Activated T-helper 2 cell treated with anti-CD3 and anti-CD28 coated beads, Interferon-gamma antibody, Interleukin-2, Interleukin-4, amounts not matched to agents 10 μg/mL and 5 μg/mL and 100 μg/mL, durations not matched to agents 14 hours and 24 hours and 36 hours (primary cell): ENCODE measurements around the gene FAM50B. TPM values are rescaled to one million over a fixed set of nuclear protein-coding genes. Genes with fewer than 3 reads are reported as not detected.

ENCODE experiments used
- DNase-seq: peaks from one replicate; pipeline ENCODE4 v3.0.0; 2021; ENCODE audit warnings: low spot score
- H3K27ac Mint-ChIP-seq: one replicate; pipeline ENCODE4 v1.8.0; 2021; ENCODE audit warnings: mixed read lengths
- H3K27me3 Mint-ChIP-seq: one replicate; pipeline ENCODE4 v1.8.0; 2021; ENCODE audit warnings: low read depth, mixed read lengths
- H3K36me3 Mint-ChIP-seq: one replicate; pipeline ENCODE4 v1.8.0; 2021; ENCODE audit warnings: low read depth, mixed read lengths
- H3K4me1 Mint-ChIP-seq: one replicate; pipeline ENCODE4 v1.8.0; 2021; ENCODE audit warnings: low read depth, mixed read lengths
- H3K4me3 Mint-ChIP-seq: one replicate; pipeline ENCODE4 v1.8.0; 2021; ENCODE audit warnings: low read depth, mild to moderate bottlenecking, moderate library complexity, mixed read lengths
- H3K9me3 Mint-ChIP-seq: one replicate; pipeline ENCODE4 v1.8.0; 2021; ENCODE audit warnings: mixed read lengths
- intact Hi-C: fragments of 100-400 bp; cut with micrococcal nuclease; formaldehyde crosslinking; loops from one replicate; pipeline ENCODE4 v1.15.1; 2023
- total RNA-seq: library from RNA; stranded (reverse); gene quantifications from 2 replicates; pipeline ENCODE4 v1.2.3, GENCODE V29; 2022

The FAM50B gene, protein sequence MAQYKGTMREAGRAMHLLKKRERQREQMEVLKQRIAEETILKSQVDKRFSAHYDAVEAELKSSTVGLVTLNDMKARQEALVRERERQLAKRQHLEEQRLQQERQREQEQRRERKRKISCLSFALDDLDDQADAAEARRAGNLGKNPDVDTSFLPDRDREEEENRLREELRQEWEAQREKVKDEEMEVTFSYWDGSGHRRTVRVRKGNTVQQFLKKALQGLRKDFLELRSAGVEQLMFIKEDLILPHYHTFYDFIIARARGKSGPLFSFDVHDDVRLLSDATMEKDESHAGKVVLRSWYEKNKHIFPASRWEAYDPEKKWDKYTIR
- 9.1 and 10.0 TPM in 2 replicates for total RNA-seq

DNA sequence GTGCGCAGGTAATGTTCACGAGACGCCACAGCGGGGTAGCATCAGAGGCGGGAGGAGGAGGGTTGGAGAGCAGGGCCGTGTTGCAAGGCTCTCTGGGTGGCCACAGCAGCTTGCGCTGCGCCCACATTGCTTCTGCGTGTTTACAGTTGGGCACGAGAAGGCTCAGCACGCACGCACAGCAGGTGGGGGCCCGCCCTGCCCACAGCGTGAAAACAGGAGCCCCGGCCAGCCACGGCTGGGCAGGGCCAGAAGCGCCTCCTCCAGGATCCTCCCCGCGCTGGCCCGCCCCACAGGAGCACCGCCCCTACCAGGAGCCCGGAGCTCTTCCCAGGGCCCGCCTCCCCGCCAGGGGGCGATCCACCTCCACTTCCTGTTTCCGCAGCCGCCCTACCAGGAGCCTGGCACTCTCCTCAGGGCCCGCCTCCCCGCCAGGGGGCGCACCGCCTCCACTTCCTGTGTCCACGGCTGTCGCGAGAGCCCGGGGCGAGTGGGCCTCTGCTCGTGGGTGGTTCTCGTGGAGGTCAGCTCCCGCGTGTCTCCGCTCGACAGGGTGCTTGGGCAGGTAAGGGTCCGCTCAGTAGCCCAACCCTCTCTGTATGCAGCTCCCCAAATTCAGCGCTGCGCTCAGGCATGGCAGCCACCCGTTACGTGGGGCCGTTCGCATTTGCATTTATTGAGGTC lies at the start of gene FAM50B:
Gene FAM50B, plus strand, starts transcription at position 449 of the 681 bp plus-strand sequence. CDS start 439 bp downstream, outside the sequence.
- peak; percentile 89 for DNase-seq
- intact Hi-C loops, result loop anchor here (1.0 to 5.0 kb wide), 3 partner anchors 84 to 168 kb away; no protein-coding TSS in a partner anchor
- Mint-ChIP-seq H3K4me3 (peak within 1 kb of the TSS; percentile 69), H3K27ac (peak within 1 kb of the TSS; percentile 70), H3K27me3 (no peaks in the 10 kb centered on the region), H3K9me3 (no peaks in the 10 kb centered on the region), H3K36me3 (peaks cover 10% of the 10 kb centered on the region), H3K4me1 (peaks cover 22% of the 10 kb centered on the region)

DNA sequence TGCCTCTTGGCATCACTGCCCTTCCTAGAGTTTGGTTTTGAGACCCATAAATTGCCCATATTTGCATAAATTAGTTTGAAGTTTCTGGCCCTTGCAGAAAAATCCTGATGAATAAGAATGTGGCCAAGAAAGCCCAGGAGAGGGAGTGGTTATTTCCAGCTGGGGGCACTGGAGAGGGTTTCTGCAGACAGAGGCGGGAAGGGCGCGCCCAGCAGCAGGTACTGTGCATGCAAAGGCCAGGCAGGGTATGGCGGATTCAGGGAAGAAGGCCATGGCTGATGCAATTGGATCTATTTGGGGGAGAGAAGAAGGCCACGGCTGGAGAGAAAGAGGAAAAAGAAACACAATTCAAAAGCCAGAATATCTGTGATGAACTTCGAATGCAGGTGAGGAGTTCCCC lies 49.5 kb upstream of the FAM50B start:
- Mint-ChIP-seq H3K4me3 (no peak overlapping the region), H3K27ac (no peak overlapping the region), H3K4me1 (no peaks in the 10 kb centered on the region), H3K9me3 (no peaks in the 10 kb centered on the region), H3K36me3 (no peaks in the 10 kb centered on the region), H3K27me3 (no peaks in the 10 kb centered on the region)
- intact Hi-C loops, result no loop called here
- DNase-seq, result no peak

DNA sequence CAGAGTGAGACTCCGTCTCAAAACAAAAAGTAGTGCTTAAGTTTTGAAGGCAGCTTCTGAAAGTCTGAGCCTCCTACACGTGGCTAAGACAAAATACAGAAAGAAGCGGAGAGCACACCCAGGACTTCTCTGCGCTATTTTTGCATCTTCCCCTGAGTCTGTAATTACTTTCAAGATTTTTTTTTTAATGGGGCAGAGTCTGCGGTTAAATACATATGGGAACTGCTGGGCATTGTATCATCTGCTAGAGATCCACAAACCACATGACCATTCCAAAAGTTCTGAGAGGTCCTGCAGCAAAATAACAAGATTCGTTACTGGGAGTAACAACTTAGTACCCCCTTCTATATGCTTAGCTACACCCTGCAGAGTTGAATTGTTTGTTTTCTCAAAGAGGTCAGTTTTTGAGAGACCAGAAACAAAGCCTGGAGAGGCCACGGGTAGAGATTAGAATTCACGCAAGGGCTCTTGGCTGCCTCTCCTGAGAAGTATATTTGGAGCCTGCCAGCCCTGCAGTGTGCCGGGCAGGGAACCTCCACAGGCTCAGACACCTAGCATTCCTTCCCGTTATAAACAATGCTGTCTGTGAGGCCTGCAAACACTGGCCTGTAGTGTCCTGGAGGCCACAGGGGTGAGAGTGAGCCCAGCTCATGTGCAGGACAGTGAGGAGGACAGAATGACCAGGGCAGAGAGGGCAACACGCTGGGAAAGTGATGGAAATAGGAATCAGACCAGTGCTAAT lies 48.2 kb upstream of the FAM50B start:
- intact Hi-C loops, result no loop called here
- no peak overlapping the region for H3K27ac Mint-ChIP-seq
- H3K4me1 Mint-ChIP-seq, result no peaks in the 10 kb centered on the region
- no peak for DNase-seq
- no peaks in the 10 kb centered on the region for H3K27me3 Mint-ChIP-seq
- no peaks in the 10 kb centered on the region for H3K36me3 Mint-ChIP-seq
- H3K9me3 Mint-ChIP-seq, result no peaks in the 10 kb centered on the region
- H3K4me3 Mint-ChIP-seq, result no peak overlapping the region

DNA sequence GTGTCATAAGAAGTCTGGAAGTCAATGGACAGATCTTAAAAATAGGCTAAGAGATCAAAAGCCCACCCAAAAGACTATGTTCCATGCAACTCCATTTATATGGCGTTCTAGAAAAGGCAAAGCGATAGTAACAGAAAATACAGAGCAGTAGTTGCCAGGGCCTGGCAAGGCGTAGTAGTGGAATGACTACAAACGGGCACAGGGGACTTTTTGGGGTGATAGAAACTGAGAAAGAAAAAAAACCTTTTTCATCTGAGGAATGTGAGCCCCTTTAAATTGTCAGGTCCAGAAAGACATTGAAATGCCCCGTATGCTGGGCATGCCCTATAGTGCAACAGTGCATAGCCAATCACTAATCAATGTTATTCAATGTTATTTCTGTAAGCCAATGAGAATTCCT lies 47.2 kb upstream of the FAM50B start:
- no peak for DNase-seq
- Mint-ChIP-seq H3K4me3 (no peak overlapping the region), H3K27ac (no peak overlapping the region), H3K27me3 (no peaks in the 10 kb centered on the region), H3K9me3 (no peaks in the 10 kb centered on the region), H3K4me1 (no peaks in the 10 kb centered on the region), H3K36me3 (no peaks in the 10 kb centered on the region)
- intact Hi-C loops, result no loop called here

DNA sequence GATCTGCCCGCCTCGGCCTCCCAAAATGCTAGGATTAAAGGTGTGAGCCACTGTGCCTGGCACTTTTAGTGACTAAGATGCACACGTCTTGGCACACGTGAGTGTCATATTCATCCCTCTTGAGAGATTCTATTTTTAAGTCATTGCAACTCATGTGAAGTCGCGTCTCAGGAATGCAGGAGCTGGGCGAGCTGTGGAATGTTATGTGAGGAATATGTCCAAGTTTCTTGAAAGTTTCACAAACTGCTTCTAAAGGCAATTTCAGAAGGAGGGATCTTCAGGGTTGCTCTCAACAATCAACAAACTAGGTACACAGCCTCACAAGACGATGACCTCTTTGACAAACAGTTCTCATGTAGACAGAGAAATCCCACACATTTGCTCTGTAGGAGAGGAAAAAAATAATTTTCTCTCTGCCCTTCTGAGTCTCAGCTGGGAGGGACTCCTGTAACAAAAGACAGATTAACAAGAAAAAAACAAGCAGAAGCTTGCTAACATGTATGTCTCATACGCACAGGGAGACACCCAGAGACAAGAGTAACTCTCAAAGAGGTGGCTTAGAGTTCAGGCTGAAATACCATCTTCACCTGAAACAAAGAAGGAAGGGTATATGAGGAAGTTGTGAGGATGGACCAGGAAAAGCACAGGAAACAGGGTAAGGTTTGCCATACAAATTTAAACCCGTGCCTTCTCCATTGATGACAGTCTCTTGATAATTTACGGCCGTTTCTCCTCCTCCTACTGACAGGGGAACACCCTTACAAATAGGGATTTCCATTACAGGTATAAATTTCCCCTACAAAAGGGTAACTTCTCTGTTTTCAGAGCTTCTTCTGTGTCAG lies 45.3 kb upstream of the FAM50B start:
- H3K4me3 Mint-ChIP-seq, result no peak overlapping the region
- H3K36me3 Mint-ChIP-seq, result no peaks in the 10 kb centered on the region
- H3K27me3 Mint-ChIP-seq, result no peaks in the 10 kb centered on the region
- intact Hi-C loops, result no loop called here
- no peak for DNase-seq
- no peak overlapping the region for H3K27ac Mint-ChIP-seq
- H3K9me3 Mint-ChIP-seq, result no peaks in the 10 kb centered on the region
- H3K4me1 Mint-ChIP-seq, result no peaks in the 10 kb centered on the region

DNA sequence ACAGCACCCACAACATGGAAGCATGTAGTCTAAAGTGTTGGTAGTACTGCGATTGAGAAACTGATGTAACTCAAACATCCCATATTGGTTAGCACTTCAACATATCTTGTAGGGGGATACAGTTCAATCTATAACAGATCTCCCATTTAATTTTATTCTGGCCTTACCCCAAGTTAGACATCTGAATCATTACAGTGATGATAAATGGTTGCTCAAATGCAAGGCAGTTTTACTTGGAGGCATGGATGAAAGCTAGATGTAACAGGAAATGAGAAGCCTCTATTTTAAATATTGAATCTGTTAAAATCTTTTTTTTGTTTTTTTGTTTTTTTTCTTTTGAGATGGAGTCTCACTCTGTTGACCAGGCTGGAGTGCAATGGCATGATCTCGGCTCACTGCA lies 44.2 kb upstream of the FAM50B start:
- Mint-ChIP-seq H3K27ac (no peak overlapping the region), H3K4me1 (no peaks in the 10 kb centered on the region), H3K4me3 (no peak overlapping the region), H3K9me3 (no peaks in the 10 kb centered on the region), H3K27me3 (peaks cover 1% of the 10 kb centered on the region), H3K36me3 (no peaks in the 10 kb centered on the region)
- intact Hi-C loops, result no loop called here
- DNase-seq, result no peak

DNA sequence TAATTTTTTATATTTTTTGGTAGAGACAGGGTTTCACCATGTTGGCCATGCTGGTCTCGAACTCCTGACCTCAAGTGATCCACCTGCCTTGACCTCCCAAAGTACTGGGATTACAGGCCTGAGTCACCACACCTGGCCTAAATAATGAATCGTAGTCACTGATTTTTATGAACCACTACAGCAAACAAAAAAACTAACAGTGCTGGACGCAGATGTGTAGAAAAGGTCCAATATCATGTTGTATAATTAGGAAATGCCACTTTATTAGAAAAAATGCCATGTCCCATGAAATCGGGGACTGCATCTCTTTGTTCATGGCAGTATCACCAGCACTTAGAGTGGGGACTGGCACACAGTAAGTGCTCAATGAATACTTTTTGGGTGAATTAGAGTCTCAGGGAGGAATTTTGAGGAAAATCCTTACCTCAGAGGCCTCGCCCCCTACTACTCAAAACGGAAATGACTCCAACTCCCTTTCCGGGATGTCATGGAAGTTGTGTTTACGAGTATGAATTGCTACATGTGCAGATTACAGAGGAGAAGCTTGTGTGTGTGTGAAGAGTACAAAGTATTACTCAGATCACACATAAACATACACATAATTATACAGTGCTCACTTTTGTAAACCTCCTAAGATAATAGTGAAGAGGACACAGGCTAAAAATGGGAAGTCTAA lies 43.6 kb upstream of the FAM50B start:
- no peaks in the 10 kb centered on the region for H3K4me1 Mint-ChIP-seq
- no peaks in the 10 kb centered on the region for H3K36me3 Mint-ChIP-seq
- H3K27me3 Mint-ChIP-seq, result peaks cover 1% of the 10 kb centered on the region
- H3K4me3 Mint-ChIP-seq, result no peak overlapping the region
- H3K9me3 Mint-ChIP-seq, result no peaks in the 10 kb centered on the region
- H3K27ac Mint-ChIP-seq, result no peak overlapping the region
- no peak for DNase-seq
- intact Hi-C loops, result no loop called here

DNA sequence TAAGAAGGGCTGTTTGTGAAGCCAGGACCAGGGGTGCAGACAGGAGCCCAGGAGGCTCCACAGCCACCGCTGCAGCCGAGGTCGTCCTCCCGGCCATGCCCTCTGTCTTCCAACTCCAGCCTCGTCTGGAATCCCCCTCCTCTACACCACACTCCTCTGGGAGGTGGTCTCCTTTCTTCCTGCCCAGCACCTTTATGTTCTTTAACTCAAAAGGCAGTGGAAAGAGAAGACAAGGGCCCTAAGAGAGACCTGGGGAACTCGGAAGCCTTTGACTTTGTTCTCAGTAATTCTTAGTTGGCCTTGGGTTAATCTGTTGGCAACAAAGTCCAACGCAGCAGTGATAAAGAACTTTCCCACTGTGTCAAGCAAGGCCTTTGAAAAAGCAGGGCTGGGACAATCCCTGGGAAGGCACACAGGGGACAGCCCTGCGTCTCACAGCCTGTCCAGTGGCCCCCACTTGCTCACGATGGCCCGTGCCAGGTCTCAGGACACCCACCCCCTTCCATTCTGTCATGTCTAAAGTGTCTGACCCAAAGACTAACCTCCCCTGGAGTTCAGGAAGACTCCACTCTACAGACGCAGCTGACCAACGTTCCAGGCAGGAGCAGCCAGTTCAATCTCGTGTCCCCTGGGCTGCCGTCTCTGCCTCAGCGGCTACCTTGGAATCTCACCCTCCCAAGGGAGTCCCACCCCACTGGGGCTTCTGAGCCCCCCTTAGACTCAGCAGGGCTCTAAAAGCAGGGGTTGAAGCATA lies 42.8 kb upstream of the FAM50B start:
- Mint-ChIP-seq H3K27me3 (peaks cover 1% of the 10 kb centered on the region), H3K9me3 (no peaks in the 10 kb centered on the region), H3K4me1 (no peaks in the 10 kb centered on the region), H3K4me3 (no peak overlapping the region), H3K36me3 (no peaks in the 10 kb centered on the region), H3K27ac (no peak overlapping the region)
- intact Hi-C loops, result no loop called here
- DNase-seq, result no peak

DNA sequence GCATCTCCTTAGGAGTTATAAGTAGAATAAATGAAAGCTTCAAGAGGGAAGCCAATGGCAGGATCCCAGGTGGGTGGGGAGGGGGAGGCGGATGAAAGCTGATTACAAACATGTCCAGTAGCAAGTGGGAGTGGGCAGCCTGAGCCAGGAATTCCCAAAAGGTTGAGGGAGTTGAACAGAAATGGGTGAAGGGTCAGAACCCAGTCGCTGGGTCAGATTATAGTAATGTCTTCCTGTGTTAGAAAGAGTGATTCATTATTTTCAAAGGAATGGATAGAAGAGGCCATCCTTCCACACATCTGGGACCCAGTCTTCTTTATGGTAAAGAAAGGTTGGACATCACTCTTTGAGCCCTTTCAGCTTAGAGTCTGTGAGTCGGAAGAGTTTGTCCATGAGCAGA lies 41.0 kb upstream of the FAM50B start:
- intact Hi-C loops, result no loop called here
- no peaks in the 10 kb centered on the region for H3K4me1 Mint-ChIP-seq
- no peak overlapping the region for H3K4me3 Mint-ChIP-seq
- no peak overlapping the region for H3K27ac Mint-ChIP-seq
- DNase-seq, result no peak
- H3K27me3 Mint-ChIP-seq, result peaks cover 4% of the 10 kb centered on the region
- no peaks in the 10 kb centered on the region for H3K9me3 Mint-ChIP-seq
- H3K36me3 Mint-ChIP-seq, result no peaks in the 10 kb centered on the region

DNA sequence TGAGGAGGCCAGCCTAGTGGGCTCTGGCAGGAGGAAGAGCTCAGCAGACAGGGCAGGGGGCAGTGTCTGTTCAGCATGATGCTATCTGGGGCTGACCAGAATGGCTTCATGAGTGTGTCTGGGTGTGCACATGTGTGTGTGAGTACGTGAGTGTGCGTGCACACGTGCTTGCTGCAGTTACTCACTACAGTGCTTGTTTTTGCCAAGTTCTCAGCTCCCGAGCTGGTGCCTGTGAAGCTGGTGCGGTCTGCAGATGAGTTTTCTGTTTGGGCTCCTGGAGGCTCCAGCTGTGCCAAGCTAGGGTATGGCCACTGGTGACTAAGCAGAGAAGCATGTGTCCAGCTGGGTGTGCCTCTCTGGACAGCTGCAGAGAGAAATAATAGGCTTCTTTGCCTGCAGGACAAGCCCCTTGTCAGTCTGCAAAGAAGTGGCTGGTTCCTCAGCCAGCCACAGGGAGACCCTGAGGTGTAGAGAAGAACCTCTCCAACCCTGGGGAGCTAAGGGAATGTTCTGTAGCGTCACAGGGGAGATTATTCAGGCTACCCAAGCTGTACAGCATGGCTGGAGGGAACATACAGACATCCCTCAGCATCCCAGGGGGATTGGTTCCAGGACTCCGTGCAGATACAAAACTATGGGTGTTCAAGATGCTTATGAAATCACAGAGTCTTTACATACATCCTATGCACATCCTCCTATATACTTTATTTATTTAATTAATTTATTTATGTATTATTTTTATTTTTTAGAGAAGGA lies 40.2 kb upstream of the FAM50B start:
- no peak overlapping the region for H3K27ac Mint-ChIP-seq
- no peaks in the 10 kb centered on the region for H3K36me3 Mint-ChIP-seq
- no peak for DNase-seq
- no peak overlapping the region for H3K4me3 Mint-ChIP-seq
- no peaks in the 10 kb centered on the region for H3K9me3 Mint-ChIP-seq
- peaks cover 4% of the 10 kb centered on the region for H3K27me3 Mint-ChIP-seq
- H3K4me1 Mint-ChIP-seq, result no peaks in the 10 kb centered on the region
- intact Hi-C loops, result no loop called here

DNA sequence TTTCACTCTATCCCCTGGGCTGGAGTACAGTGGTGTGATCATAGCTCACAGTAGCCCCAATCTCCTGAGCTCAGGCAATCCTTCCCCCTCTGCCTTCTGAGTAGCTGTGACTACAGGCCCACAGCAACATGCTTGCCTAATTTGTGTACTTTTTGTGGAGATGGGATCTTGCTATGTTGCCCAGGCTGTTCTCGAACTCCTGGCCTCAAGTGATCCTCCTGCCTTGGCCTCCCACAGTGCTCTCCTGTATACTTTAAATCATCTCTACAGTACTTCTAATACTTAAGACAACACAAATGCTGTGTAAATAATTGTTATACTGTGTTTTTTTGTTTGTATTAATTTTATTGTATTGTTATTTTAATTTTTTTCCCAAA lies 39.7 kb upstream of the FAM50B start:
- no peak overlapping the region for H3K4me3 Mint-ChIP-seq
- intact Hi-C loops, result no loop called here

More for the DNA sequence above, 39.7 kb upstream of the FAM50B start:
- Mint-ChIP-seq H3K4me1 (no peaks in the 10 kb centered on the region), H3K9me3 (no peaks in the 10 kb centered on the region), H3K27me3 (peaks cover 4% of the 10 kb centered on the region), H3K36me3 (no peaks in the 10 kb centered on the region), H3K27ac (no peak overlapping the region)
- no peak for DNase-seq
